Hematopoietic multipotent progenitor cell (in vitro differentiated cells): ENCODE data around the gene NXPE1. TPM values are rescaled to one million over a fixed set of nuclear protein-coding genes. Genes with fewer than 3 reads are reported as not detected.

Source experiments
- DNase-seq, 3 donors: peaks; one replicate each; pipeline ENCODE4 v3.0.0-alpha.2; 2011 to 2015; ENCODE audit warnings: low read depth in 2 of 3, low spot score in 2 of 3
- total RNA-seq: library from RNA; depleted of rRNA; stranded (reverse); fragments of >200 nt; gene quantifications from one replicate; pipeline ENCODE4 v1.2.3, GENCODE V29; 2012

NXPE1 gene
- total RNA-seq, 1 donor, result not detected

DNA sequence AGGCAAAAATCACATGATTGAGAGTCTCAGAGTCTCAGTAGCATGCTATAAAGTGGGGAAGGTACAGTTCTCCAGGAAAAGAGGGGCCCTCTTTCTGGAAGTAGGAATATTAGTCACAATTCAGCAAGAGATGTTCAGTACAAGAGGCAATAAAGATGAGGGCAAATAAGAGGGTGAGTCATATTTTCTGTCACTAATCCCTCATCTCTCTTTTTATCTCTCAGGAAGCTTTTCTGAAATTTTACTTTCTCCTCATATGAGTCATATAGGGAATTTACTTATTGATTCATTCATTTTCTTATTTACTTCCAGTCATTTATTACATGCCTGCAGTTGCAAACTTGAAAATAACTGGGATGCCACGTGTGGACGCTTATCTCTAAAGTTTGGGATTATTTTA, 3.4 kb upstream of the NXPE1 start:
- no peak for DNase-seq

GRCh38 chr11:114562166-114562916, 2.7 kb upstream of the NXPE1 start:
- no peak for DNase-seq

DNA sequence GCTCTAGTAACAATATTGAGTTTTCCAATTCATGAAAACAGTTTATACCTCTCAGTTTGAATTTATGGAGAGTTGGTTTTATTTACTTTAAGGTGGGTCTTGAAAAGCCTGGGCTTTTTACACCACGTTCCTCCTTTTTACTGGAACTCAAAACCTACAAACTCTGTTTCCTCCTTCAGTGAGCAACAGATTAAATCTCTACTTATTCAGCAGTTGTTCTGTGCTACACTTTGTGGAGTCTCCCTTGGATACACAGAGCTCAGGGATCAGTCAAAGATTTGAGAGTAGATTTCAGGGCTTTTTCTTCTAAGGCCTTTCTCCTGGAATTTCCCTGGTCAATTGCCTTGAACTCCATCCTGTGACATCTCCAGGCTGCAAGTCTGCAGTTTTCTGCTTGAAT, 3.5 kb downstream of the NXPE1 start:
- no peak for DNase-seq

DNA sequence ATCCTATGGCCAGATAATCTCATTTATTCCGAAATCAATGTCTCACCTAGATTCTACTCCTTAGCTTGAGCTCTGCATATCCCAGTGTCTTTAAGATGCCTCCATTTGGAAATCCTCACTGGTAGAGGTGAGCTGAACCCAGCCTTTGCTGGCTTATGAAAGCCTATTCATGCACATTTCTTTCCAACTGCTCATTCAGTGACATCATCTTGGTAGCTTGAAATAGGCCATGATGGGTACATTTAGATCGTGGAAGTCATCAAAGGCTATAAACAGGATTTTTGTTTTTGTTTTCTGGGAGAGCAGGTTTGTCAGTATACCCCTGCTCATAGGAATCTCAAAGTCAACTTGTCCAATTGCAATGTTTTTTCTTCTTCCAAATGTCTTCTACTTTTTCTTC, 6.0 kb downstream of the NXPE1 start:
- no peak for DNase-seq

- DNase-seq, result no peak
Measured at GRCh38 chr11:114551060-114551459, 8.6 kb downstream of the NXPE1 start.

GRCh38 chr11:114525682-114526081, 34.0 kb downstream of the NXPE1 start:
- DNase-seq, result no peak

- DNase-seq, result no peak
Measured at GRCh38 chr11:114524122-114524521, 35.6 kb downstream of the NXPE1 start.

DNA sequence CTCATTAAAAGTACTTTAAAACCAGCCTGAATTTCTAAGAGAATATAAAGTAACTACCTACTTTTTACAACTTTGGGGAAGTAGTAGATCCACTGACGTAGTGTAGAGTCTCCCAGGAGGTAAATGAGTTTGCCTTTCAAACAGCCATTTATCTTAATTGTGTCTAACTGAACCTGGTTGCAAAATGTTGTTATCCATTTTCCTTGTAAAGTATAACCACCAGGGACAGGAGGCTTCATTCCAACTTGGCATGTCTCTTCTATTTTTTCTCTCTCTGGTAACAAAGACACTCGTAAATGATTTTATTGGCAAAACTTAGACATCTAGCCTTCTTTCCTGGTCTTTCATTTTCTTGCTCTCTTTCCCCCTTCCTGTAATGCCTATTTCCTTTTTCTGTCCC, 36.9 kb downstream of the NXPE1 start:
- no peak for DNase-seq

DNA sequence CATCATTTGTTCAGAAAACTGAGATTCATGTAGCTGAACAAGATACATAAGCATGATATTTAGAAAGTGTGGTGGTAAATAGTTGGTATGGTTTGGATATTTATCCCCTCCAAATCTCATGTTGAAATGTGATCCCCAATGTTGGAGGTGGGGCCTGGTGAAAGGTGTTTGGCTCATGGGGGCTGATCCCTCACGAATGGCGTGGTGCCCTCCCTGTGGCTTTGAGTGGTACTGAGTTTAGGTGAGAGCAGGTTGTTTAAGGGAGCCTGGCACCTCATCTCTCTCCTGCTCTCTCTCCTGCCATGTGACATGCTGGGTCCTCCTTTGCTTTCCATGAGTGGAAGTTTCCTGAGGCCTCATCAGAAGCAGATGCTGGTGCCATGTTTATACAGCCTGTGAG, 48.1 kb downstream of the NXPE1 start:
- DNase-seq, result no peak

- DNase-seq, result no peak
Measured at GRCh38 chr11:114511079-114511478, 48.6 kb downstream of the NXPE1 start.

GRCh38 chr11:114501901-114502300, 57.8 kb downstream of the NXPE1 start:
- DNase-seq, result no peak

- DNase-seq, result no peak
Measured at GRCh38 chr11:114499756-114500155, 59.9 kb downstream of the NXPE1 start.

GRCh38 chr11:114496915-114497314, 62.8 kb downstream of the NXPE1 start:
- DNase-seq, result no peak

- no peak for DNase-seq
Measured at GRCh38 chr11:114483929-114484328, 75.8 kb downstream of the NXPE1 start.

DNA sequence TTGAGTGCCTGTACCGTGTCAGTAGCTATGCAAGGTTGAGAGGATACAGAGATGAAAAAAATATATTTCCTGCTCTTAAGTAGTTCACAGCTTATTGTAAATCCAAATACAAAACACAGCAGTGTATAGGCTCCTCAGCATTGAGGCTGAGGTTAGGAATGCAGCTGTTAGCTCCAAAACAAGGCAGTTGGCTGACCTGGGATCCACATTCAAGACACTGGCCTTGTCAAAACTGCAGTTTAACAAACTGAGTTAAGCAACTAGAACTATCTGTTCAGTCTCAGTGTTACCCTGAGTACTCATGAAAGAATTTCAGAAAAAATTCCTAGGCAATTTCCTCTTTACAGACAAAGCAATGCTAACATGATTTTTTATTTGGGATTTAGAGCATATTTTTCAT, 77.6 kb downstream of the NXPE1 start:
- no peak for DNase-seq

DNA sequence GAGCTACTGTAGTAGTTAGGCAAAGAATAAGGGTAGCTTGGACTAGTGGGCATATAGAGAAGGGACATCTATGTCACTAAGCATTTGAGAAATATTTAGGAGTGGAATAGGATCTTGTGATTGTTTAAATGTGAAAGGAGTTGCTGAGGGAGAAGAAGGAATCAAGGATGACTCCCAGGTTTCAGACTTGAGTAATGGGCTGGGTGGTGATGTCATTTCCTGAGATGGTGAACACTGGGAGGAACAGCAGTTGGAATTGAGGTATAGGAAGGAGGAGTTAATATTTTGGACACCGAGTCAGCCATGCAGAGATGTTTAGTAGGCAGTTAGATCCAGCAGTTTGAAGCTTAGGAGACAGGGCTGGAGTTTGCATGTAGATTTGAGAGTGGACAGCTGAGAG, 80.3 kb downstream of the NXPE1 start:
- no peak for DNase-seq

DNA sequence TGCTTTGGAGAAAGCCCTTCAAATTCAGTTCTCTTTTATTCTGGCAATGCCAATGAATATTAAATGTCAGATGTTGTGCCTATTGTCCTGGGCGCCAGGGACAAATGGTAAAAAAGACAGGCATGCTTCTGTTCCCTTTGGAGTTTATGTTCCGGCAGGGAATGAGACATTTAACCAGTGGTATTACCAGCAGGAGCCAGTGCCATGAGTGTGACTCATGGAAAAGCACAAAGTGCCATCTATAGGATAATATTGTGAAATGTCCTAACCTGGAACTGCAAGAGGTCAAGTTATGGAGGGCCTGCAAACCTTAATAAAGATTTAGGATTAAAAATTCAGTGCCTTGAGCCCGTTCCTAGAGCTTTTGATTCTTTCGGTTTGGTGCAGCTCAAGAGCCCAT, 80.9 kb downstream of the NXPE1 start:
- no peak for DNase-seq

DNA sequence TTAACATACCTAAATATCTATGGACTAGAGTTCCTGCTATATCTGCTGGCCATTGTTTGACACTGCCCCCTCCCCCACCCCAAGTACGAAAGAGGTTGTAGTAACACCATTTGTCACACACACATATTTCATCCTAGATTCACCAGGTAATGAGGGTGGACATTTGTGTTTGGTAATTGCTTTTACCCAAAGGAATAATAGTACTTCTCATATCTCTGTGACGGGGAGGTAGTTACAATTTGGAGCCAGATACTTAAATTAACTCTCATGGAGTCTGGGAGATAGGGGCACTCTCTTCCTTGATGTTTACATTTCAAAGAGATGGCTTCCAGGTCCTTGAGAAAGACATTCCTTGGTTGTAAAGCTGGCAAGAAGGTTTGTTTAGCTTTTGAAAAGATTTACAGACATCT, 81.7 kb downstream of the NXPE1 start:
- no peak for DNase-seq

- DNase-seq, result no peak
Measured at GRCh38 chr11:114472661-114473060, 87.0 kb downstream of the NXPE1 start.
